HG02884 (cell line): ENCODE measurements around the gene NCOA6.
"Not testable (repeated sequence)": the region's sequence is repeated elsewhere in the genome, so short reads cannot be mapped to it uniquely, and the experiment has no call there.

Source experiments
- ATAC-seq: cut with Tn5 transposase; IDR thresholded peaks from one replicate; pipeline ENCODE4 v1.9.1; 2021; ENCODE audit warnings: mild to moderate bottlenecking, moderate library complexity; ENCODE audit not compliant: unreplicated experiment

The NCOA6 gene

GRCh38 chr20:34722560-34722959 lies 102.9 kb downstream of the NCOA6 start:
- ATAC-seq = not testable (repeated sequence)

- no peak for ATAC-seq
These were observed 105.2 kb downstream of the NCOA6 start for GRCh38 chr20:34720266-34720665.

GRCh38 chr20:34719242-34720017 lies 106.0 kb downstream of the NCOA6 start:
- ATAC-seq = peak; percentile 90

- ATAC-seq = no peak
These were observed 108.0 kb downstream of the NCOA6 start for GRCh38 chr20:34717230-34718095.

- ATAC-seq = no peak
These were observed 108.6 kb downstream of the NCOA6 start for GRCh38 chr20:34716921-34717229.

- ATAC-seq = no peak
These were observed 110.1 kb downstream of the NCOA6 start for GRCh38 chr20:34715384-34715783.

- ATAC-seq = not testable (repeated sequence)
These were observed 111.4 kb downstream of the NCOA6 start for GRCh38 chr20:34713944-34714515.

GRCh38 chr20:34713194-34713943 lies 112.1 kb downstream of the NCOA6 start:
- ATAC-seq = no peak

- no peak for ATAC-seq
These were observed 112.8 kb downstream of the NCOA6 start for GRCh38 chr20:34712525-34713192.

- ATAC-seq = no peak
These were observed 113.5 kb downstream of the NCOA6 start for GRCh38 chr20:34711813-34712430.

GRCh38 chr20:34710861-34711574 lies 114.4 kb downstream of the NCOA6 start:
- no peak for ATAC-seq

GRCh38 chr20:34710568-34710839 lies 114.9 kb downstream of the NCOA6 start:
- ATAC-seq = no peak

GRCh38 chr20:34709831-34710567 lies 115.5 kb downstream of the NCOA6 start:
- peak; percentile 35 for ATAC-seq

GRCh38 chr20:34709044-34709830 lies 116.2 kb downstream of the NCOA6 start:
- ATAC-seq = peak; percentile 42

GRCh38 chr20:34708621-34709043 lies 116.8 kb downstream of the NCOA6 start:
- ATAC-seq = peak; percentile 4

- no peak for ATAC-seq
These were observed 118.3 kb downstream of the NCOA6 start for GRCh38 chr20:34706912-34707784.

GRCh38 chr20:34706302-34706875 lies 119.1 kb downstream of the NCOA6 start:
- no peak for ATAC-seq
